DOHH2 (cell line): ENCODE data around the gene ITGB5.

Experiments
- CTCF ChIP-seq: fragments of 200-600 bp; sonication (generic); IDR thresholded peaks from one replicate; pipeline ENCODE4 v1.5.1; 2014; ENCODE audit warnings: antibody characterized with exemption, mild to moderate bottlenecking, low read depth, low read length; ENCODE audit not compliant: poor library complexity, severe bottlenecking
- EZH2phosphoT487 ChIP-seq: fragments of 200-600 bp; sonication (generic); IDR thresholded peaks from 2 replicates; pipeline ENCODE4 v1.6.1; 2017; ENCODE audit warnings: borderline replicate concordance, mild to moderate bottlenecking, antibody characterized with exemption, low read length, moderate library complexity, mixed read lengths

- TF ChIP-seq CTCF (no peak), EZH2phosphoT487 (no peak)
These were observed 28.1 kb upstream of the ITGB5 start for GRCh38 chr3:124915254-124915653.
